K562 (cell line): ENCODE measurements around the gene SAPCD1. TPM values are rescaled to one million over a fixed set of nuclear protein-coding genes. Genes with fewer than 3 reads are reported as not detected.

Experiments
- DPF2 ChIP-seq: fragments of 450-650 bp; IDR thresholded peaks from 2 replicates; pipeline ENCODE4 v1.6.1; 2016
- MTA3 ChIP-seq: fragments of 450-650 bp; formaldehyde crosslinking; IDR thresholded peaks from 2 replicates; pipeline ENCODE4 v1.6.1; 2017; ENCODE audit warnings: mild to moderate bottlenecking, borderline replicate concordance
- NRF1 ChIP-seq, 2 experiments: fragments of 450-650 bp; IDR thresholded peaks in 1 of 2; conservative IDR thresholded peaks in 1 of 2; 2 replicates each; pipeline ENCODE4 v1.6.1; 2014; ENCODE audit warnings: mild to moderate bottlenecking in 2 of 2
- ZNF274 ChIP-seq: IDR thresholded peaks from 2 replicates; pipeline ENCODE4 v1.6.1; 2011; ENCODE audit warnings: low read depth, mild to moderate bottlenecking, low read length, moderate library complexity, borderline replicate concordance
- polyA plus RNA-seq, 8 experiments: library from polyadenylated mRNA; depleted of rRNA in 4 of 8; stranded (reverse) in 5 of 8; unstranded in 3 of 8; fragments of >200 nt; fragmentation: Nextera tagmentation in 2 of 8; fragmentation: Illumina TruSeq in 1 of 8; extraction: Ambion mirVana in 2 of 8; extraction: Trizol in 1 of 8; gene quantifications; 2 replicates each; pipeline versions ENCODE4 v1.2.1 to v1.2.3, GENCODE V29; 2011 to 2014; ENCODE audit warnings: inconsistent platforms in 1 of 8, missing spikeins in 1 of 8
- total RNA-seq, 7 experiments: library from RNA; depleted of rRNA in 6 of 7; stranded (reverse); fragments of >200 nt in 6 of 7; fragmentation: Illumina TruSeq in 2 of 7; extraction: Trizol in 2 of 7; gene quantifications; 2 replicates each; pipeline versions ENCODE4 v1.2.1 to v1.2.3, GENCODE V29; 2011 to 2021; ENCODE audit warnings: low replicate concordance in 1 of 7
- TF ChIP-seq, protein P1 (sequence below): fragments of 450-650 bp; IDR thresholded peaks from 2 replicates; pipeline ENCODE4 v1.6.1; 2016; ENCODE audit warnings: mild to moderate bottlenecking, moderate library complexity
- TF ChIP-seq, protein P2 (sequence below), 2 experiments: IDR thresholded peaks in 1 of 2; conservative IDR thresholded peaks in 1 of 2; 2 replicates each; pipeline ENCODE4 v1.6.1; 2016; ENCODE audit warnings: low read depth in 2 of 2, mild to moderate bottlenecking in 1 of 2, missing compliant biosample characterization in 1 of 2, missing genetic modification characterization in 1 of 2, moderate library complexity in 1 of 2

The SAPCD1 gene
- total and polyA plus RNA-seq, 9 of the 15 experiments (the other 6 are each of a cell fraction or from before 2014, with no cell fraction given) = 2.6 to 30.2 (median 7.4) TPM

DNA sequence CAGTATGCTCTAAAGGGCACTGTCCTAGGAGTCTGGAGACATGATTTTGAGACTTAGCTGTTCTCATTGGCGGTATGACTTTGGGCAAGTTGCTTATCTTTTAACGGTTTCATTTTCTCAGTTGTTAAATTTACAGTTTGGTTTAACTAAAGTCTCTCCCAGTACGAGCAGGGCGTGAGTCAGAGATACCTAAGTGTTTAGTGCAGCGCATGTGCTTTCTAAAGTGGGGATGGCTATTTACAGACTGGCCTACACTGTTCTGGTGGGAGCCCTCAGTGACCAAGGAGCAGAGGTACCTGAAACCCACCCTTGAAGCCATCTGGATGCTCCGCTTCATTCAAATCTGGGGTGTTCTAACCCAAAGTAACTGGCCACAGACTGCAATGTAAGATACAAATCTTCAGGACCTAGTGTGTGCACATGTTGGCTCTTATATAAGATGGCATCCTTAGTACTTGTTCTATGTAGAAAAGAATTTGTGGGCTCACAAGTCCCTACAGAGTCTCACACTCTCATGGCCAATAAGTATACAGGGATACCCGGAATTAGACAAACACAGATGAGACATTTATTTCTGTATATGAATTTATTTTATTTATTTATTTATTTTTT is 11.9 kb upstream of the SAPCD1 start (continued):
- TF ChIP-seq, protein P1, sequence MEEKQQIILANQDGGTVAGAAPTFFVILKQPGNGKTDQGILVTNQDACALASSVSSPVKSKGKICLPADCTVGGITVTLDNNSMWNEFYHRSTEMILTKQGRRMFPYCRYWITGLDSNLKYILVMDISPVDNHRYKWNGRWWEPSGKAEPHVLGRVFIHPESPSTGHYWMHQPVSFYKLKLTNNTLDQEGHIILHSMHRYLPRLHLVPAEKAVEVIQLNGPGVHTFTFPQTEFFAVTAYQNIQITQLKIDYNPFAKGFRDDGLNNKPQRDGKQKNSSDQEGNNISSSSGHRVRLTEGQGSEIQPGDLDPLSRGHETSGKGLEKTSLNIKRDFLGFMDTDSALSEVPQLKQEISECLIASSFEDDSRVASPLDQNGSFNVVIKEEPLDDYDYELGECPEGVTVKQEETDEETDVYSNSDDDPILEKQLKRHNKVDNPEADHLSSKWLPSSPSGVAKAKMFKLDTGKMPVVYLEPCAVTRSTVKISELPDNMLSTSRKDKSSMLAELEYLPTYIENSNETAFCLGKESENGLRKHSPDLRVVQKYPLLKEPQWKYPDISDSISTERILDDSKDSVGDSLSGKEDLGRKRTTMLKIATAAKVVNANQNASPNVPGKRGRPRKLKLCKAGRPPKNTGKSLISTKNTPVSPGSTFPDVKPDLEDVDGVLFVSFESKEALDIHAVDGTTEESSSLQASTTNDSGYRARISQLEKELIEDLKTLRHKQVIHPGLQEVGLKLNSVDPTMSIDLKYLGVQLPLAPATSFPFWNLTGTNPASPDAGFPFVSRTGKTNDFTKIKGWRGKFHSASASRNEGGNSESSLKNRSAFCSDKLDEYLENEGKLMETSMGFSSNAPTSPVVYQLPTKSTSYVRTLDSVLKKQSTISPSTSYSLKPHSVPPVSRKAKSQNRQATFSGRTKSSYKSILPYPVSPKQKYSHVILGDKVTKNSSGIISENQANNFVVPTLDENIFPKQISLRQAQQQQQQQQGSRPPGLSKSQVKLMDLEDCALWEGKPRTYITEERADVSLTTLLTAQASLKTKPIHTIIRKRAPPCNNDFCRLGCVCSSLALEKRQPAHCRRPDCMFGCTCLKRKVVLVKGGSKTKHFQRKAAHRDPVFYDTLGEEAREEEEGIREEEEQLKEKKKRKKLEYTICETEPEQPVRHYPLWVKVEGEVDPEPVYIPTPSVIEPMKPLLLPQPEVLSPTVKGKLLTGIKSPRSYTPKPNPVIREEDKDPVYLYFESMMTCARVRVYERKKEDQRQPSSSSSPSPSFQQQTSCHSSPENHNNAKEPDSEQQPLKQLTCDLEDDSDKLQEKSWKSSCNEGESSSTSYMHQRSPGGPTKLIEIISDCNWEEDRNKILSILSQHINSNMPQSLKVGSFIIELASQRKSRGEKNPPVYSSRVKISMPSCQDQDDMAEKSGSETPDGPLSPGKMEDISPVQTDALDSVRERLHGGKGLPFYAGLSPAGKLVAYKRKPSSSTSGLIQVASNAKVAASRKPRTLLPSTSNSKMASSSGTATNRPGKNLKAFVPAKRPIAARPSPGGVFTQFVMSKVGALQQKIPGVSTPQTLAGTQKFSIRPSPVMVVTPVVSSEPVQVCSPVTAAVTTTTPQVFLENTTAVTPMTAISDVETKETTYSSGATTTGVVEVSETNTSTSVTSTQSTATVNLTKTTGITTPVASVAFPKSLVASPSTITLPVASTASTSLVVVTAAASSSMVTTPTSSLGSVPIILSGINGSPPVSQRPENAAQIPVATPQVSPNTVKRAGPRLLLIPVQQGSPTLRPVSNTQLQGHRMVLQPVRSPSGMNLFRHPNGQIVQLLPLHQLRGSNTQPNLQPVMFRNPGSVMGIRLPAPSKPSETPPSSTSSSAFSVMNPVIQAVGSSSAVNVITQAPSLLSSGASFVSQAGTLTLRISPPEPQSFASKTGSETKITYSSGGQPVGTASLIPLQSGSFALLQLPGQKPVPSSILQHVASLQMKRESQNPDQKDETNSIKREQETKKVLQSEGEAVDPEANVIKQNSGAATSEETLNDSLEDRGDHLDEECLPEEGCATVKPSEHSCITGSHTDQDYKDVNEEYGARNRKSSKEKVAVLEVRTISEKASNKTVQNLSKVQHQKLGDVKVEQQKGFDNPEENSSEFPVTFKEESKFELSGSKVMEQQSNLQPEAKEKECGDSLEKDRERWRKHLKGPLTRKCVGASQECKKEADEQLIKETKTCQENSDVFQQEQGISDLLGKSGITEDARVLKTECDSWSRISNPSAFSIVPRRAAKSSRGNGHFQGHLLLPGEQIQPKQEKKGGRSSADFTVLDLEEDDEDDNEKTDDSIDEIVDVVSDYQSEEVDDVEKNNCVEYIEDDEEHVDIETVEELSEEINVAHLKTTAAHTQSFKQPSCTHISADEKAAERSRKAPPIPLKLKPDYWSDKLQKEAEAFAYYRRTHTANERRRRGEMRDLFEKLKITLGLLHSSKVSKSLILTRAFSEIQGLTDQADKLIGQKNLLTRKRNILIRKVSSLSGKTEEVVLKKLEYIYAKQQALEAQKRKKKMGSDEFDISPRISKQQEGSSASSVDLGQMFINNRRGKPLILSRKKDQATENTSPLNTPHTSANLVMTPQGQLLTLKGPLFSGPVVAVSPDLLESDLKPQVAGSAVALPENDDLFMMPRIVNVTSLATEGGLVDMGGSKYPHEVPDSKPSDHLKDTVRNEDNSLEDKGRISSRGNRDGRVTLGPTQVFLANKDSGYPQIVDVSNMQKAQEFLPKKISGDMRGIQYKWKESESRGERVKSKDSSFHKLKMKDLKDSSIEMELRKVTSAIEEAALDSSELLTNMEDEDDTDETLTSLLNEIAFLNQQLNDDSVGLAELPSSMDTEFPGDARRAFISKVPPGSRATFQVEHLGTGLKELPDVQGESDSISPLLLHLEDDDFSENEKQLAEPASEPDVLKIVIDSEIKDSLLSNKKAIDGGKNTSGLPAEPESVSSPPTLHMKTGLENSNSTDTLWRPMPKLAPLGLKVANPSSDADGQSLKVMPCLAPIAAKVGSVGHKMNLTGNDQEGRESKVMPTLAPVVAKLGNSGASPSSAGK = peak; percentile 23; the same call in 1 of the 2 replicates
- TF ChIP-seq ZNF274 = no peak
- TF ChIP-seq, protein P2, sequence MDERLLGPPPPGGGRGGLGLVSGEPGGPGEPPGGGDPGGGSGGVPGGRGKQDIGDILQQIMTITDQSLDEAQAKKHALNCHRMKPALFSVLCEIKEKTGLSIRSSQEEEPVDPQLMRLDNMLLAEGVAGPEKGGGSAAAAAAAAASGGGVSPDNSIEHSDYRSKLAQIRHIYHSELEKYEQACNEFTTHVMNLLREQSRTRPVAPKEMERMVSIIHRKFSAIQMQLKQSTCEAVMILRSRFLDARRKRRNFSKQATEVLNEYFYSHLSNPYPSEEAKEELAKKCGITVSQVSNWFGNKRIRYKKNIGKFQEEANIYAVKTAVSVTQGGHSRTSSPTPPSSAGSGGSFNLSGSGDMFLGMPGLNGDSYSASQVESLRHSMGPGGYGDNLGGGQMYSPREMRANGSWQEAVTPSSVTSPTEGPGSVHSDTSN (CRISPR knock-in tag; IDR thresholded peaks at IDR 0.05; ENCODE audit: low read depth) = no peak
- TF ChIP-seq, protein P2 (tag; conservative IDR thresholded peaks at IDR 0.05; ENCODE audit: low read depth) = no peak
- peak; percentile 56; the same call in 1 of the 2 replicates for TF ChIP-seq MTA3
- TF ChIP-seq NRF1 (conservative IDR thresholded peaks at IDR 0.05 in 1 of 2, IDR thresholded peaks at IDR 0.05 in 1 of 2) = peak; percentile 48 to 62; a peak in 3 of 4 replicates
- peak; percentile 43; the same call in 1 of the 2 replicates for TF ChIP-seq DPF2
